SK-N-SH (cell line): ENCODE measurements around the gene LGR5.

Experiments used
- EP300 ChIP-seq, 2 experiments: IDR thresholded peaks; 2 replicates each; pipeline versions ENCODE4 v1.4.0 to v1.6.1; 2012; ENCODE audit warnings: borderline replicate concordance in 1 of 2, low read depth in 1 of 2, low read length in 1 of 2
- FOXJ3 ChIP-seq: sonication (generic); formaldehyde crosslinking; IDR thresholded peaks from 2 replicates; pipeline ENCODE4 v1.5.1; 2020; ENCODE audit warnings: mild to moderate bottlenecking, missing genetic modification reagents
- POLR2AphosphoS5 ChIP-seq: IDR thresholded peaks from 2 replicates; pipeline ENCODE4 v1.6.1; 2012; ENCODE audit warnings: low read depth, low read length
- RFX5 ChIP-seq: IDR thresholded peaks from 2 replicates; pipeline ENCODE4 v1.6.1; 2012; ENCODE audit warnings: mild to moderate bottlenecking, improper control_type of control experiment, low read length
- SMC3 ChIP-seq: IDR thresholded peaks from 2 replicates; pipeline ENCODE4 v1.6.1; 2012; ENCODE audit warnings: low read depth, low read length, improper control_type of control experiment
- TAF1 ChIP-seq: IDR thresholded peaks from 2 replicates; pipeline ENCODE4 v1.6.1; 2012; ENCODE audit warnings: low read depth, mild to moderate bottlenecking, low read length, moderate library complexity, borderline replicate concordance
- TEAD4 ChIP-seq: IDR thresholded peaks from 2 replicates; pipeline ENCODE4 v1.4.0; 2012; ENCODE audit warnings: mild to moderate bottlenecking, borderline replicate concordance; ENCODE audit not compliant: insufficient read depth
- YY1 ChIP-seq: IDR thresholded peaks from 2 replicates; pipeline ENCODE4 v1.4.0; 2012; ENCODE audit warnings: low read depth, mild to moderate bottlenecking
- TF ChIP-seq, protein P1 (sequence below): fragments of 200-600 bp; sonication (generic); IDR thresholded peaks from 2 replicates; pipeline ENCODE4 v1.6.1; 2017; ENCODE audit warnings: antibody characterized with exemption, mild to moderate bottlenecking, moderate library complexity
- TF ChIP-seq, protein P2 (sequence below): IDR thresholded peaks from 2 replicates; pipeline ENCODE4 v1.6.1; 2012; ENCODE audit warnings: mild to moderate bottlenecking, low read depth, low read length, moderate library complexity
- TF ChIP-seq, protein P3 (sequence below): fragments of 150-350 bp; IDR thresholded peaks from 2 replicates; pipeline ENCODE4 v1.6.1; 2017; ENCODE audit warnings: antibody characterized with exemption, low read length, low read depth, borderline replicate concordance

DNA sequence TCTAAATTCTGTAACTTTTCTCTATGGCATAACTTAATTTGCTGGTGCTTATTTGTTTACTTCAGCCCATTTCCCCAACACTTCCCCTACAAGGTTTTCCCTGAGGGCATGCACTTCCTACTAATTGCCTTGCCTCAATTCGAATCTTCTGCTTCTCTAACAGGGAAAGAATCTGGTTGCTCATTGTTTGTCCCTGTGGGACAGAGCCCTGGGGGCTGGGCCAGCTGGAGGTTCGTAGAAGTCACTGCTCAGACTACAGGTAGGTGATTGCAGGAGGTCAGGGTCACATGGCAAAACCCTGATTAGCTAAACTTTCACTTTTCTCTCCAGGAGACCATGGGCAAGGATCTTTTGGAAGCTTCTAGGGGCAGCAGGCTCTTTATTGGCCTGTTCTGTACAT lies 152.0 kb downstream of the LGR5 start:
- TF ChIP-seq, protein P1, sequence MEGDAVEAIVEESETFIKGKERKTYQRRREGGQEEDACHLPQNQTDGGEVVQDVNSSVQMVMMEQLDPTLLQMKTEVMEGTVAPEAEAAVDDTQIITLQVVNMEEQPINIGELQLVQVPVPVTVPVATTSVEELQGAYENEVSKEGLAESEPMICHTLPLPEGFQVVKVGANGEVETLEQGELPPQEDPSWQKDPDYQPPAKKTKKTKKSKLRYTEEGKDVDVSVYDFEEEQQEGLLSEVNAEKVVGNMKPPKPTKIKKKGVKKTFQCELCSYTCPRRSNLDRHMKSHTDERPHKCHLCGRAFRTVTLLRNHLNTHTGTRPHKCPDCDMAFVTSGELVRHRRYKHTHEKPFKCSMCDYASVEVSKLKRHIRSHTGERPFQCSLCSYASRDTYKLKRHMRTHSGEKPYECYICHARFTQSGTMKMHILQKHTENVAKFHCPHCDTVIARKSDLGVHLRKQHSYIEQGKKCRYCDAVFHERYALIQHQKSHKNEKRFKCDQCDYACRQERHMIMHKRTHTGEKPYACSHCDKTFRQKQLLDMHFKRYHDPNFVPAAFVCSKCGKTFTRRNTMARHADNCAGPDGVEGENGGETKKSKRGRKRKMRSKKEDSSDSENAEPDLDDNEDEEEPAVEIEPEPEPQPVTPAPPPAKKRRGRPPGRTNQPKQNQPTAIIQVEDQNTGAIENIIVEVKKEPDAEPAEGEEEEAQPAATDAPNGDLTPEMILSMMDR: no peak
- TF ChIP-seq TAF1 (no peak), POLR2AphosphoS5 (no peak), TEAD4 (no peak), FOXJ3 (no peak), SMC3 (no peak), RFX5 (no peak), EP300 (IDR thresholded peaks at IDR 0.05; ENCODE audit: borderline replicate concordance in 1 of 2, low read depth in 1 of 2, low read length in 1 of 2) (no peak), YY1 (no peak)
- TF ChIP-seq, protein P2, sequence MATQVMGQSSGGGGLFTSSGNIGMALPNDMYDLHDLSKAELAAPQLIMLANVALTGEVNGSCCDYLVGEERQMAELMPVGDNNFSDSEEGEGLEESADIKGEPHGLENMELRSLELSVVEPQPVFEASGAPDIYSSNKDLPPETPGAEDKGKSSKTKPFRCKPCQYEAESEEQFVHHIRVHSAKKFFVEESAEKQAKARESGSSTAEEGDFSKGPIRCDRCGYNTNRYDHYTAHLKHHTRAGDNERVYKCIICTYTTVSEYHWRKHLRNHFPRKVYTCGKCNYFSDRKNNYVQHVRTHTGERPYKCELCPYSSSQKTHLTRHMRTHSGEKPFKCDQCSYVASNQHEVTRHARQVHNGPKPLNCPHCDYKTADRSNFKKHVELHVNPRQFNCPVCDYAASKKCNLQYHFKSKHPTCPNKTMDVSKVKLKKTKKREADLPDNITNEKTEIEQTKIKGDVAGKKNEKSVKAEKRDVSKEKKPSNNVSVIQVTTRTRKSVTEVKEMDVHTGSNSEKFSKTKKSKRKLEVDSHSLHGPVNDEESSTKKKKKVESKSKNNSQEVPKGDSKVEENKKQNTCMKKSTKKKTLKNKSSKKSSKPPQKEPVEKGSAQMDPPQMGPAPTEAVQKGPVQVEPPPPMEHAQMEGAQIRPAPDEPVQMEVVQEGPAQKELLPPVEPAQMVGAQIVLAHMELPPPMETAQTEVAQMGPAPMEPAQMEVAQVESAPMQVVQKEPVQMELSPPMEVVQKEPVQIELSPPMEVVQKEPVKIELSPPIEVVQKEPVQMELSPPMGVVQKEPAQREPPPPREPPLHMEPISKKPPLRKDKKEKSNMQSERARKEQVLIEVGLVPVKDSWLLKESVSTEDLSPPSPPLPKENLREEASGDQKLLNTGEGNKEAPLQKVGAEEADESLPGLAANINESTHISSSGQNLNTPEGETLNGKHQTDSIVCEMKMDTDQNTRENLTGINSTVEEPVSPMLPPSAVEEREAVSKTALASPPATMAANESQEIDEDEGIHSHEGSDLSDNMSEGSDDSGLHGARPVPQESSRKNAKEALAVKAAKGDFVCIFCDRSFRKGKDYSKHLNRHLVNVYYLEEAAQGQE: no peak
- TF ChIP-seq, protein P3, sequence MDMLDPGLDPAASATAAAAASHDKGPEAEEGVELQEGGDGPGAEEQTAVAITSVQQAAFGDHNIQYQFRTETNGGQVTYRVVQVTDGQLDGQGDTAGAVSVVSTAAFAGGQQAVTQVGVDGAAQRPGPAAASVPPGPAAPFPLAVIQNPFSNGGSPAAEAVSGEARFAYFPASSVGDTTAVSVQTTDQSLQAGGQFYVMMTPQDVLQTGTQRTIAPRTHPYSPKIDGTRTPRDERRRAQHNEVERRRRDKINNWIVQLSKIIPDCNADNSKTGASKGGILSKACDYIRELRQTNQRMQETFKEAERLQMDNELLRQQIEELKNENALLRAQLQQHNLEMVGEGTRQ: no peak
